HG03139 (cell line): Measurements from ENCODE around the gene RGS4.

ENCODE experiments used
- ATAC-seq: cut with Tn5 transposase; IDR thresholded peaks from one replicate; pipeline ENCODE4 v1.9.1; 2021; ENCODE audit not compliant: unreplicated experiment

RGS4 gene

GRCh38 chr1:163069142-163069541, at the start of gene RGS4:
RGS4 (plus strand) TSS chr1:163069361; CDS start chr1:163069485, 124 bp downstream.
- no peak for ATAC-seq

- no peak for ATAC-seq
These were observed 47.0 kb upstream of the RGS4 start for GRCh38 chr1:163022129-163022528.

- no peak for ATAC-seq
These were observed 41.6 kb upstream of the RGS4 start for GRCh38 chr1:163027610-163028009.

- ATAC-seq: no peak
These were observed 39.3 kb upstream of the RGS4 start for GRCh38 chr1:163029901-163030300.

GRCh38 chr1:163035446-163036249, 33.5 kb upstream of the RGS4 start:
- ATAC-seq: no peak

GRCh38 chr1:163036671-163037070, 32.5 kb upstream of the RGS4 start:
- no peak for ATAC-seq

- no peak for ATAC-seq
These were observed 30.0 kb upstream of the RGS4 start for GRCh38 chr1:163038928-163039706.

- no peak for ATAC-seq
These were observed 29.5 kb upstream of the RGS4 start for GRCh38 chr1:163039707-163040093.

GRCh38 chr1:163046071-163046470, 23.1 kb upstream of the RGS4 start:
- ATAC-seq: no peak

- ATAC-seq: no peak
These were observed 21.1 kb upstream of the RGS4 start for GRCh38 chr1:163047951-163048659.

GRCh38 chr1:163048869-163049268, 20.3 kb upstream of the RGS4 start:
- no peak for ATAC-seq

- ATAC-seq: no peak
These were observed 19.9 kb upstream of the RGS4 start for GRCh38 chr1:163049296-163049695.

GRCh38 chr1:163050496-163050895, 18.7 kb upstream of the RGS4 start:
- ATAC-seq: no peak

GRCh38 chr1:163054181-163054591, 15.0 kb upstream of the RGS4 start:
- no peak for ATAC-seq

GRCh38 chr1:163055005-163055404, 14.2 kb upstream of the RGS4 start:
- ATAC-seq: no peak

- ATAC-seq: no peak
These were observed 13.6 kb upstream of the RGS4 start for GRCh38 chr1:163055531-163055930.

- no peak for ATAC-seq
These were observed 12.3 kb upstream of the RGS4 start for GRCh38 chr1:163056831-163057230.

- no peak for ATAC-seq
These were observed 8.7 kb upstream of the RGS4 start for GRCh38 chr1:163060343-163061007.

GRCh38 chr1:163063143-163063542, 6.0 kb upstream of the RGS4 start:
- no peak for ATAC-seq

- no peak for ATAC-seq
These were observed 5.6 kb upstream of the RGS4 start for GRCh38 chr1:163063610-163064009.

- ATAC-seq: no peak
These were observed 3.0 kb upstream of the RGS4 start for GRCh38 chr1:163066168-163066567.
